Peyer's patch (tissue), 4 donors: ENCODE measurements around the gene CDYL. TPM values are rescaled to one million over a fixed set of nuclear protein-coding genes. Genes with fewer than 3 reads are reported as not detected.

Experiments
- DNase-seq, 3 donors: peaks; one replicate each; pipeline ENCODE4 v3.0.0-alpha.2; 2017 to 2019
- H3K27ac ChIP-seq, 4 donors: fragments of 200-600 bp; sonication (generic); one replicate each; pipeline ENCODE4 v1.5.1; 2016 to 2019
- H3K27me3 ChIP-seq, 2 donors: fragments of 200-600 bp; sonication (generic); one replicate each; pipeline ENCODE4 v1.5.1; 2019
- H3K36me3 ChIP-seq, 3 donors: fragments of 200-600 bp; sonication (generic); one replicate each; pipeline ENCODE4 v1.5.1; 2016 to 2019
- H3K4me1 ChIP-seq, 4 donors: fragments of 200-600 bp; sonication (generic); one replicate each; pipeline ENCODE4 v1.5.1; 2016 to 2019
- H3K4me3 ChIP-seq, 4 donors: fragments of 200-600 bp; sonication (generic); 1 replicate in 3 of 4; 2 replicates in 1 of 4; pipeline ENCODE4 v1.5.1; 2016 to 2019; ENCODE audit warnings: mild to moderate bottlenecking in 1 of 4
- H3K9me3 ChIP-seq, 4 donors: fragments of 200-600 bp; sonication (generic); one replicate each; pipeline ENCODE4 v1.5.1; 2016 to 2019; ENCODE audit warnings: mild to moderate bottlenecking in 1 of 4
- POLR2A ChIP-seq, 2 donors: fragments of 450-650 bp; IDR thresholded peaks; one replicate each; pipeline ENCODE4 v1.5.1; 2017; ENCODE audit warnings: antibody characterized with exemption in 2 of 2, mild to moderate bottlenecking in 2 of 2, moderate library complexity in 2 of 2
- total RNA-seq, 4 donors: library from RNA; depleted of rRNA; stranded (reverse); fragments of >200 nt; gene quantifications; one replicate each; pipeline ENCODE4 v1.1.0, GENCODE V29; 2016
- TF ChIP-seq, protein P1 (sequence below), 6 experiments: fragments of 450-650 bp in 4 of 6; fragments of 200-600 bp in 2 of 6; sonication (generic) in 1 of 6; IDR thresholded peaks; one replicate each; pipeline ENCODE4 v1.5.1; 2017 to 2019; ENCODE audit warnings: antibody characterized with exemption in 6 of 6, mild to moderate bottlenecking in 3 of 6, moderate library complexity in 1 of 6

The CDYL gene
- total RNA-seq, 4 donors from 2014 or later, result 31.2 to 77.6 (median 35.2) TPM

DNA sequence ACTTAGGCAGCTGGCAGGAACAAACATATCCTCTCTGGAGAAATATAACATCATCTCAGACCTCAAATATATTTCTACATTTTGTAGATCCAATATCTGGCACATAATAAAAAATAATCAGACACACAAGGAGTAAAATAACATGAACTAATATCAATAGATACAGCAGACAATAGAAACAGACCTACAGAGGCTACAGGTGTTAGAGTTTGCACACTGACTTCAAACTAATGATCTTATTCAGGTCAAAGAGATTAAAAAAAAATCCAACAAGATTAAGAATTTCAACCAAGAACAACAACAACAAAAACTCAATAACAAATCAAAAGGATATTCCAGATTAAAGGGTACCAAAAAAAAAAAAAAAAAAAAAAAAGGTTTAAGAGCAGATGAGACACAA lies 13.9 kb upstream of the CDYL start:
- Histone ChIP-seq H3K27me3 (no peaks in the 10 kb centered on the region), H3K27ac (no peak overlapping the region), H3K4me3 (no peak overlapping the region), H3K4me1 (no peaks in the 10 kb centered on the region), H3K36me3 (no peaks in the 10 kb centered on the region), H3K9me3 (peaks cover 0 to 7% (median 0%) of the 10 kb centered on the region in 4 donors)
- DNase-seq, result no peak
- TF ChIP-seq POLR2A (IDR thresholded peaks at IDR 0.05), result no peak
- TF ChIP-seq, protein P1, sequence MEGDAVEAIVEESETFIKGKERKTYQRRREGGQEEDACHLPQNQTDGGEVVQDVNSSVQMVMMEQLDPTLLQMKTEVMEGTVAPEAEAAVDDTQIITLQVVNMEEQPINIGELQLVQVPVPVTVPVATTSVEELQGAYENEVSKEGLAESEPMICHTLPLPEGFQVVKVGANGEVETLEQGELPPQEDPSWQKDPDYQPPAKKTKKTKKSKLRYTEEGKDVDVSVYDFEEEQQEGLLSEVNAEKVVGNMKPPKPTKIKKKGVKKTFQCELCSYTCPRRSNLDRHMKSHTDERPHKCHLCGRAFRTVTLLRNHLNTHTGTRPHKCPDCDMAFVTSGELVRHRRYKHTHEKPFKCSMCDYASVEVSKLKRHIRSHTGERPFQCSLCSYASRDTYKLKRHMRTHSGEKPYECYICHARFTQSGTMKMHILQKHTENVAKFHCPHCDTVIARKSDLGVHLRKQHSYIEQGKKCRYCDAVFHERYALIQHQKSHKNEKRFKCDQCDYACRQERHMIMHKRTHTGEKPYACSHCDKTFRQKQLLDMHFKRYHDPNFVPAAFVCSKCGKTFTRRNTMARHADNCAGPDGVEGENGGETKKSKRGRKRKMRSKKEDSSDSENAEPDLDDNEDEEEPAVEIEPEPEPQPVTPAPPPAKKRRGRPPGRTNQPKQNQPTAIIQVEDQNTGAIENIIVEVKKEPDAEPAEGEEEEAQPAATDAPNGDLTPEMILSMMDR (IDR thresholded peaks at IDR 0.05), result no peak

DNA sequence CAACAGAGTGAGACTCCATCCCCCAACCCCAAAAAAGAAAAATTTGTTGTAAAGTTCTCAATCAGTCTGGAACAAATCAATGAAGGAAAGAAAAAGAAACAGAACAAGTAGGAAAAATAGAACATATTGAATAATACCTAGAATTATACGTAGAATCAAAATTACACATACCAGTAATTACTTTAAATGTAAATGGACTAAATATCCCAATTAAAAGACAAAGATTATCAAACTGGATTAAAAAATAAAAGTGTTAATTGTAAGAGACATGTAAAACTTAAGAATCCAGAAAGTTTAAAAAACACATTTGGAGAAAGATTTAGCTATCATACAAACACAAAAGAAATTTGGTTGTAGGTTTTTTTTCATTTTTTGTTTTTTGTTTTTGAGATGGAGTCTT lies 12.3 kb upstream of the CDYL start:
- no peak for DNase-seq
- H3K27me3 ChIP-seq, result no peaks in the 10 kb centered on the region
- H3K4me3 ChIP-seq, result no peak overlapping the region
- H3K9me3 ChIP-seq, result peaks cover 0 to 7% (median 0%) of the 10 kb centered on the region in 4 donors
- TF ChIP-seq, protein P1 (IDR thresholded peaks at IDR 0.05), result no peak
- no peak for TF ChIP-seq POLR2A (IDR thresholded peaks at IDR 0.05)
- H3K36me3 ChIP-seq, result no peaks in the 10 kb centered on the region
- H3K4me1 ChIP-seq, result no peaks in the 10 kb centered on the region
- no peak overlapping the region for H3K27ac ChIP-seq

- Histone ChIP-seq H3K36me3 (no peaks in the 10 kb centered on the region), H3K4me1 (no peaks in the 10 kb centered on the region), H3K27ac (no peak overlapping the region), H3K4me3 (no peak overlapping the region), H3K9me3 (no peaks in the 10 kb centered on the region), H3K27me3 (no peaks in the 10 kb centered on the region)
- DNase-seq, result no peak
- TF ChIP-seq POLR2A (IDR thresholded peaks at IDR 0.05), result no peak
- TF ChIP-seq, protein P1 (IDR thresholded peaks at IDR 0.05), result no peak
These were observed 7.4 kb upstream of the CDYL start for GRCh38 chr6:4768815-4769214.

DNA sequence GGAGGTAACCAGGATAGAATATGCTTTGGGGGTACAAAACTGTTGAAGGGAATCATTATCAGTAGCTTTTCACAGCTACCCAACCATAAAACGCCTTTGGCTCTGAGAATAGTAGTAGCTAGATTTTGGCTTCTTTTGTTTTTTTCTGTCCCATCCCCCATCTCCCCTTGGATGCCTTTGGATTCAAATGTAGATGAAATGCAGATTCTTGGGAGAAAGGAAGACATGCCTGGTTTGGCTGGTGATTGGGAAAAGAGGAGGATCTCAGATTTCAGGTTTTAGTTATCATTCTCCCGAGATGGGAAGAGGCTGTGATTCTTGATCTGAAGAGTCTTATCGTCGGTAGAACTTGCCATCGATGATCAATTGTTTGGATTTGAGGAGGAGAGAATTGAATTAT lies 3.5 kb upstream of the CDYL start:
- no peak for DNase-seq
- Histone ChIP-seq H3K27me3 (no peaks in the 10 kb centered on the region), H3K4me3 (no peak overlapping the region), H3K4me1 (peaks cover 0 to 4% (median 0%) of the 10 kb centered on the region in 4 donors), H3K9me3 (no peaks in the 10 kb centered on the region), H3K27ac (no peak overlapping the region), H3K36me3 (no peaks in the 10 kb centered on the region)
- TF ChIP-seq, protein P1 (IDR thresholded peaks at IDR 0.05), result no peak
- TF ChIP-seq POLR2A (IDR thresholded peaks at IDR 0.05), result no peak

GRCh38 chr6:4773181-4773580 lies 3.0 kb upstream of the CDYL start:
- no peak for DNase-seq
- H3K27ac ChIP-seq, result no peak overlapping the region
- H3K4me1 ChIP-seq, result peaks cover 0 to 8% (median 0%) of the 10 kb centered on the region in 4 donors
- no peaks in the 10 kb centered on the region for H3K36me3 ChIP-seq
- no peak for TF ChIP-seq POLR2A (IDR thresholded peaks at IDR 0.05)
- TF ChIP-seq, protein P1 (IDR thresholded peaks at IDR 0.05), result no peak
- no peaks in the 10 kb centered on the region for H3K27me3 ChIP-seq
- H3K4me3 ChIP-seq, result no peak overlapping the region
- no peaks in the 10 kb centered on the region for H3K9me3 ChIP-seq

GRCh38 chr6:4774296-4774695 lies 1.9 kb upstream of the CDYL start:
- Histone ChIP-seq H3K4me3 (no peak overlapping the region), H3K27ac (no peak overlapping the region)
- TF ChIP-seq POLR2A (IDR thresholded peaks at IDR 0.05), result no peak

More at GRCh38 chr6:4774296-4774695, 1.9 kb upstream of the CDYL start:
- Histone ChIP-seq H3K4me1 (peaks cover 0 to 8% (median 0%) of the 10 kb centered on the region in 4 donors), H3K27me3 (no peaks in the 10 kb centered on the region), H3K36me3 (no peaks in the 10 kb centered on the region), H3K9me3 (no peaks in the 10 kb centered on the region)
- no peak for DNase-seq
